Thoracic aorta (tissue), 2 donors: ENCODE results near the gene PEG3. TPM values are rescaled to one million over a fixed set of nuclear protein-coding genes. Genes with fewer than 3 reads are reported as not detected.
"Not testable (repeated sequence)": the region's sequence is repeated elsewhere in the genome, so short reads cannot be mapped to it uniquely, and the experiment has no call there.

Experiments used
- ATAC-seq: fragments of 150-250 bp; one replicate; pipeline ENCODE4 v1.8.0; 2017; ENCODE audit warnings: low read depth; ENCODE audit not compliant: insufficient number of reproducible peaks, low FRiP score
- DNase-seq: peaks from one replicate; pipeline ENCODE4 v3.0.0-alpha.2; 2020; ENCODE audit warnings: low spot score
- H3K27ac ChIP-seq, 2 donors: fragments of 200-600 bp; sonication (generic); 1 replicate in 1 of 2; 2 replicates in 1 of 2; pipeline ENCODE4 v1.5.1; 2016; ENCODE audit warnings: mild to moderate bottlenecking in 2 of 2, moderate library complexity in 2 of 2
- H3K27me3 ChIP-seq: fragments of 200-600 bp; sonication (generic); replicated peaks from 2 replicates; pipeline ENCODE4 v1.6.0; 2016; ENCODE audit warnings: mild to moderate bottlenecking; ENCODE audit not compliant: insufficient read depth
- H3K36me3 ChIP-seq: fragments of 200-600 bp; sonication (generic); one replicate; pipeline ENCODE4 v1.5.1; 2016
- H3K4me1 ChIP-seq, 2 donors: fragments of 200-600 bp; sonication (generic); 1 replicate in 1 of 2; 2 replicates in 1 of 2; pipeline versions ENCODE4 v1.5.1 to v1.6.0; 2016; ENCODE audit warnings: low read depth in 2 of 2, mild to moderate bottlenecking in 1 of 2; ENCODE audit not compliant: control insufficient read depth in 1 of 2
- H3K4me3 ChIP-seq: fragments of 200-600 bp; sonication (generic); 2 replicates; pipeline ENCODE4 v1.5.1; 2016; ENCODE audit warnings: mild to moderate bottlenecking
- H3K9me3 ChIP-seq: fragments of 200-600 bp; sonication (generic); 2 replicates; pipeline ENCODE4 v1.5.1; 2016
- CTCF ChIP-seq: fragments of 200-600 bp; sonication (generic); IDR thresholded peaks from one replicate; pipeline ENCODE4 v1.5.1; 2019; ENCODE audit warnings: antibody characterized with exemption
- total RNA-seq, 2 donors: library from RNA; depleted of rRNA; stranded (reverse); fragments of >200 nt; gene quantifications; one replicate each; pipeline versions ENCODE4 v1.1.0 to v1.2.3, GENCODE V29; 2016

Gene PEG3
- total RNA-seq, 2 donors from 2014 or later, result 9.9 to 11.6 TPM

GRCh38 chr19:56856822-56857221 lies 16.3 kb upstream of the PEG3 start:
- TF ChIP-seq CTCF, result no peak
- DNase-seq (no peak), ATAC-seq (no peak)
- no peak overlapping the region for H3K27ac ChIP-seq
- no peaks in the 10 kb centered on the region for H3K36me3 ChIP-seq
- peaks cover 2% of the 10 kb centered on the region for H3K9me3 ChIP-seq
- H3K4me1 ChIP-seq, result no peaks in the 10 kb centered on the region
- H3K27me3 ChIP-seq, result no peaks in the 10 kb centered on the region
- no peak overlapping the region for H3K4me3 ChIP-seq

GRCh38 chr19:56852361-56852760 lies 11.8 kb upstream of the PEG3 start:
- not testable (repeated sequence) for ATAC-seq, H3K27me3 ChIP-seq, H3K27ac ChIP-seq

GRCh38 chr19:56848166-56848565 lies 7.6 kb upstream of the PEG3 start:
- Histone ChIP-seq H3K9me3 (no peaks in the 10 kb centered on the region), H3K36me3 (no peaks in the 10 kb centered on the region), H3K4me1 (no peaks in the 10 kb centered on the region), H3K4me3 (no peak overlapping the region), H3K27me3 (no peaks in the 10 kb centered on the region), H3K27ac (no peak overlapping the region)
- no peak for DNase-seq
- ATAC-seq, result no peak
- no peak for TF ChIP-seq CTCF

More at GRCh38 chr19:56852361-56852760, 11.8 kb upstream of the PEG3 start:
- not testable (repeated sequence) for H3K9me3 ChIP-seq, H3K36me3 ChIP-seq, H3K4me3 ChIP-seq, H3K4me1 ChIP-seq, DNase-seq

GRCh38 chr19:56842412-56842811 lies 1.9 kb upstream of the PEG3 start:
- Histone ChIP-seq H3K27me3 (no peaks in the 10 kb centered on the region), H3K36me3 (no peaks in the 10 kb centered on the region), H3K27ac (no peak overlapping the region), H3K4me1 (peaks cover 0 to 1% of the 10 kb centered on the region in 2 donors), H3K4me3 (no peak overlapping the region), H3K9me3 (no peaks in the 10 kb centered on the region)
- no peak for TF ChIP-seq CTCF
- DNase-seq, result no peak
- no peak for ATAC-seq

- Histone ChIP-seq H3K27me3 (no peaks in the 10 kb centered on the region), H3K9me3 (no peaks in the 10 kb centered on the region), H3K27ac (no peak overlapping the region), H3K36me3 (no peaks in the 10 kb centered on the region), H3K4me1 (peaks cover 0 to 6% of the 10 kb centered on the region in 2 donors), H3K4me3 (peak overlapping the region; percentile 73)
- DNase-seq (no peak), ATAC-seq (no peak)
- no peak for TF ChIP-seq CTCF
Observed at GRCh38 chr19:56841193-56841543, 642 bp upstream of the PEG3 start.
